A673 (cell line): ENCODE results near the gene SKAP1. TPM values are rescaled to one million over a fixed set of nuclear protein-coding genes. Genes with fewer than 3 reads are reported as not detected.

Experiments used
- BruUV-seq: library from RNA; stranded (reverse); fragments of 400-500 nt; replicated peaks from 2 replicates; lab custom pipeline; 2021; lab: Mats Ljungman, UMichigan
- CTCF ChIA-PET: fragments of 300-600 bp; sonication (Branson Sonifier 250); formaldehyde crosslinking; loops from one replicate; lab custom pipeline; 2022; ENCODE audit warnings: antibody characterized with exemption; lab: Charles Lee
- POLR2A ChIA-PET: fragments of 300-600 bp; sonication (Branson Sonifier 250); formaldehyde crosslinking; loops from one replicate; lab custom pipeline; 2022; ENCODE audit warnings: antibody characterized with exemption; ENCODE audit not compliant: low non-redundant PET; lab: Charles Lee
- DNase-seq: peaks from one replicate; pipeline ENCODE4 v3.0.0-alpha.2; 2015; ENCODE audit warnings: low spot score
- H3K27ac ChIP-seq: fragments of 200-600 bp; sonication (generic); 2 replicates; pipeline ENCODE4 v1.5.1; 2016; ENCODE audit warnings: mixed run types, low read depth, mild to moderate bottlenecking, mixed read lengths, antibody characterized with exemption, low read length; ENCODE audit not compliant: poor library complexity, severe bottlenecking
- H3K27me3 ChIP-seq: fragments of 200-600 bp; sonication (generic); replicated peaks from 2 replicates; pipeline ENCODE4 v1.6.1; 2017; ENCODE audit warnings: mixed run types, low read depth, mild to moderate bottlenecking, mixed read lengths, antibody characterized with exemption, low read length; ENCODE audit not compliant: insufficient read depth, poor library complexity
- H3K36me3 ChIP-seq: fragments of 200-600 bp; sonication (generic); 2 replicates; pipeline ENCODE4 v1.6.1; 2016; ENCODE audit warnings: mixed run types, mild to moderate bottlenecking, mixed read lengths, antibody characterized with exemption, low read length; ENCODE audit not compliant: insufficient read depth, poor library complexity, severe bottlenecking
- H3K4me1 ChIP-seq: fragments of 200-600 bp; sonication (generic); 2 replicates; pipeline ENCODE4 v1.6.1; 2017; ENCODE audit warnings: mixed run types, mild to moderate bottlenecking, mixed read lengths, antibody characterized with exemption, low read length; ENCODE audit not compliant: insufficient read depth, poor library complexity, severe bottlenecking
- H3K4me3 ChIP-seq: fragments of 200-600 bp; sonication (generic); 2 replicates; pipeline ENCODE4 v1.5.1; 2016; ENCODE audit warnings: low read depth, mixed run types, mild to moderate bottlenecking, mixed read lengths, low read length; ENCODE audit not compliant: poor library complexity, severe bottlenecking
- H3K9me3 ChIP-seq: fragments of 200-600 bp; sonication (generic); 2 replicates; pipeline ENCODE4 v1.6.1; 2016; ENCODE audit warnings: mixed run types, low read depth, mild to moderate bottlenecking, mixed read lengths, antibody characterized with exemption, low read length; ENCODE audit not compliant: poor library complexity, severe bottlenecking
- CTCF ChIP-seq: fragments of 300-800, 200-600 bp; sonication (generic); conservative IDR thresholded peaks from 2 replicates; pipeline ENCODE4 v1.5.1; 2017; ENCODE audit warnings: low read depth, mild to moderate bottlenecking, antibody characterized with exemption, low read length, moderate library complexity, mixed read lengths
- EZH2 ChIP-seq: fragments of 200-600 bp; sonication (generic); IDR thresholded peaks from 2 replicates; pipeline ENCODE4 v1.6.1; 2017; ENCODE audit warnings: borderline replicate concordance, low read depth, mild to moderate bottlenecking, mixed read lengths, antibody characterized with exemption, low read length; ENCODE audit not compliant: poor library complexity, severe bottlenecking
- intact Hi-C: fragments of 100-400 bp; cut with micrococcal nuclease; formaldehyde crosslinking; loops from one replicate; pipeline ENCODE4 v1.10.0; 2022; ENCODE audit not compliant: unreplicated experiment
- total RNA-seq: library from RNA; stranded (reverse); gene quantifications from 2 replicates; pipeline ENCODE4 v1.2.3, GENCODE V29; 2021

Gene SKAP1
- total RNA-seq, 1 experiment from 2014 or later, result not detected

- CTCF ChIA-PET, result interaction anchor here (0.7 to 1.2 kb wide), 2 partner anchors 15 to 125 kb away, joined by 3 to 4 read pairs; no protein-coding TSS in a partner anchor
- H3K4me1 ChIP-seq, result peaks cover 42% of the 10 kb centered on the region
- peak overlapping the region; percentile 1 for H3K4me3 ChIP-seq
- POLR2A ChIA-PET, result interaction anchor here (0.6 kb wide), 1 partner anchor 49 kb away, joined by 3 read pairs; no protein-coding TSS in a partner anchor
- no TSS peak for BruUV-seq
- H3K36me3 ChIP-seq, result no peaks in the 10 kb centered on the region
- no peak for DNase-seq
- no peaks in the 10 kb centered on the region for H3K27me3 ChIP-seq
- no peak for TF ChIP-seq CTCF
- TF ChIP-seq EZH2, result no peak
- H3K27ac ChIP-seq, result no peak overlapping the region
- intact Hi-C loops, result loop anchor here (5.0 to 10.0 kb wide), 3 partner anchors 185 to 467 kb away; partner anchors contain the start of gene HOXB8
- no peaks in the 10 kb centered on the region for H3K9me3 ChIP-seq
Measured at GRCh38 chr17:48149787-48150463, 280.1 kb downstream of the SKAP1 start.

GRCh38 chr17:48148854-48149786 is 280.9 kb downstream of the SKAP1 start:
- H3K9me3 ChIP-seq, result no peaks in the 10 kb centered on the region
- BruUV-seq, result no TSS peak
- intact Hi-C loops, result no loop called here
- H3K27ac ChIP-seq, result peak overlapping the region; percentile 27
- H3K4me3 ChIP-seq, result peak overlapping the region; percentile 1
- H3K27me3 ChIP-seq, result no peaks in the 10 kb centered on the region
- H3K36me3 ChIP-seq, result no peaks in the 10 kb centered on the region
- CTCF ChIA-PET, result interaction anchor here (0.5 to 1.2 kb wide), 5 partner anchors 14 to 488 kb away, joined by 3 to 7 read pairs (median 3); no protein-coding TSS in a partner anchor
- DNase-seq, result peak; percentile 88
- TF ChIP-seq CTCF (no peak), EZH2 (no peak)
- H3K4me1 ChIP-seq, result peaks cover 47% of the 10 kb centered on the region
- POLR2A ChIA-PET, result interaction anchor here (0.6 kb wide), 1 partner anchor 48 kb away, joined by 3 read pairs; no protein-coding TSS in a partner anchor
